Fibroblast of peridontal ligament (primary cell): ENCODE measurements around the gene PTPN14.
A peak's percentile ranks its signal among the peaks of the same experiment; 100 is the strongest.

Experiments used
- DNase-seq: peaks from one replicate; pipeline ENCODE4 v3.0.0-alpha.2; 2010; ENCODE audit errors: extremely low read depth

Gene PTPN14

GRCh38 chr1:214568328-214568727 lies 16.9 kb upstream of the PTPN14 start:
- peak; percentile 49 for DNase-seq

- DNase-seq: no peak
Measured at GRCh38 chr1:214567481-214567980, 16.1 kb upstream of the PTPN14 start.

- peak; percentile 80 for DNase-seq
Measured at GRCh38 chr1:214566158-214567104, 15.0 kb upstream of the PTPN14 start.

GRCh38 chr1:214565310-214565709 lies 13.9 kb upstream of the PTPN14 start:
- DNase-seq: no peak

GRCh38 chr1:214563881-214564280 lies 12.5 kb upstream of the PTPN14 start:
- peak; percentile 67 for DNase-seq

GRCh38 chr1:214557952-214558735 lies 6.7 kb upstream of the PTPN14 start:
- DNase-seq: peak; percentile 74

GRCh38 chr1:214553142-214553710 lies 1.8 kb upstream of the PTPN14 start:
- no peak for DNase-seq

GRCh38 chr1:214552174-214552608 lies 789 bp upstream of the PTPN14 start:
- DNase-seq: peak; percentile 81

- DNase-seq: no peak
Measured at GRCh38 chr1:214550857-214551435, 456 bp downstream of the PTPN14 start.

- DNase-seq: peak; percentile 61
Measured at GRCh38 chr1:214550013-214550856, 1.2 kb downstream of the PTPN14 start.

- no peak for DNase-seq
Measured at GRCh38 chr1:214549604-214550003, 1.8 kb downstream of the PTPN14 start.

GRCh38 chr1:214548988-214549387 lies 2.4 kb downstream of the PTPN14 start:
- DNase-seq: peak; percentile 27

GRCh38 chr1:214548271-214548670 lies 3.1 kb downstream of the PTPN14 start:
- no peak for DNase-seq

GRCh38 chr1:214547747-214548146 lies 3.7 kb downstream of the PTPN14 start:
- DNase-seq: no peak

- DNase-seq: no peak
Measured at GRCh38 chr1:214546886-214547641, 4.3 kb downstream of the PTPN14 start.

- DNase-seq: no peak
Measured at GRCh38 chr1:214546084-214546483, 5.3 kb downstream of the PTPN14 start.

GRCh38 chr1:214545293-214545692 lies 6.1 kb downstream of the PTPN14 start:
- DNase-seq: no peak

GRCh38 chr1:214544791-214545190 lies 6.6 kb downstream of the PTPN14 start:
- DNase-seq: no peak

GRCh38 chr1:214542275-214543199 lies 8.9 kb downstream of the PTPN14 start:
- DNase-seq: no peak
